ENCODE measurements around the gene SRC.

SRC gene

DNA sequence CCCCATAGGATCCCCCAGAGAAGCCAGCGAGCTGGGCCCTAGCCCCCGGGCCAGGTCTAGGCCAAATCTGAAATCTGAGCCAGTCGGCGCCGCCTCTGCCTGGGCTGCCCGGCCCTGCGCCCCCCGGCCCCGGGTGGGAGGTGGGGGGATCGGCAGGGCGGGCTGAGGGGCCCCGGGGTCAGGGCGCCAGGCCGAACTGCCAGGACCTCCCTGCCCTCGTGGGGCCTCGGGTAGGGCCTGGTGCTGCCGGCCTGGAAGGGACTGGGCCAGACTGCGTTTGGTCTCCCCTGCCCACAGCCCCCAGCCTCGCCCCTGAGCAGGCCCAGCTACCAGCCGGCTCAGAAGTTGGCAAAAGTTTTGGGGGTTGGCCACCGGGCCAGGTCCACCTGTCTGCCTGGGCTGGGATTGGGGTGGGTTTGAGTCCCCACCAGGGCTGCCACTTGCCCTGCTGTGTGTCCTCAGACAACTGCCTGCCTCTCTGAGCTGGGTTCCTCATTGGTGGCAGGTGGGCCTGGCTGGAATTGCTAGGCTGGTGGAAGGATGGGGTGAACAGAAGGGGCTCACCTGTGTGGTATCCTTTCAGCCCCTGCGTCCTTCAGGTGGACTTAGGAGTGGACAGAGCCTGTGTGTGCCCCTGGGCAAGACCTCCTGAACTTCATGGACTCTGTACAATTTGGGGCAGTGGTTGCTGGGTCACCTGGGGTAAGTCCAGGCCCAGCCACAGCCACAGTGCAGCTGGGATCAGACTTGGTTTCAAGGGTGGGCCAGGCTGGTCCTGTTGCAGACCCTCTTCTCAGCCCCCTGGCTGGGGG, 801 bp downstream of the SRC start:
- TF ChIP-seq SPI1 (IDR thresholded peaks at IDR 0.05; ENCODE audit: borderline replicate concordance, low read depth) (no peak), POLR2AphosphoS5 (IDR thresholded peaks at IDR 0.05; ENCODE audit: low read depth) (no peak), CTCF (IDR thresholded peaks at IDR 0.05; ENCODE audit: insufficient read depth, low read length) (no peak), REST (IDR thresholded peaks at IDR 0.05; ENCODE audit: insufficient replicate concordance, low read depth) (no peak), GABPA (IDR thresholded peaks at IDR 0.05; ENCODE audit: low read depth) (no peak)
- H3K27ac ChIP-seq (replicated peaks): no peak overlapping the region
- H3K27me3 ChIP-seq (ENCODE audit: insufficient read depth, poor library complexity, severe bottlenecking): no peaks in the 10 kb centered on the region
- no peak for DNase-seq (ENCODE audit: low read depth in 1 of 2, low spot score in 1 of 2)
- no peak overlapping the region for H3K4me3 ChIP-seq (replicated peaks; ENCODE audit: insufficient read depth, low read length)

DNA sequence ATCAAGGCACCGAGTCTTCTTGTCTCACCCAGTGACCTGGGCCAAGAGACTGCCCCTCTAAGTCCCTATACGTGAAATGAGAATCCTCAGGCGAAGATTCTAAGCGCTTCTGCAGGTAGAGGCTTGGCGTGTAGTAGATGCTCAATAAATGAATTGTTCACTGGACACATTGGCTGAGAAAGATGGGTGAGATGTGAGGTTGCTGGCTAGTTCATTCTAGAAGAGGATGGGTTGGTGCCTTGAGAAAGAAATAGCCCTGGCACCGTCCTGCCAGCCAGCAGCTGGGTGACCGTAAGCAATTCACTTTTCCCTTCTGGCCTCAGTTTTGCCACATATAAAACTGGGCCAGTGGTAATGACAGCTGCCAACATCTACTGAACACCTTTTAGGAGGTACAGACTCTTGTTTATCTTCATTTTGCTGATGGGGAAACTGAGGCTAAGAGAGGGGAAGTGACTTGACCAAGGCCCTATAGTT, 1.4 kb downstream of the SRC start:
- DNase-seq (ENCODE audit: low read depth in 1 of 2, low spot score in 1 of 2): no peak
- Histone ChIP-seq H3K4me3 (replicated peaks; ENCODE audit: insufficient read depth, low read length) (no peak overlapping the region), H3K27me3 (ENCODE audit: insufficient read depth, poor library complexity, severe bottlenecking) (no peaks in the 10 kb centered on the region), H3K27ac (replicated peaks) (no peak overlapping the region)
- TF ChIP-seq GABPA (IDR thresholded peaks at IDR 0.05; ENCODE audit: low read depth): no peak
- no peak for TF ChIP-seq CTCF (IDR thresholded peaks at IDR 0.05; ENCODE audit: insufficient read depth, low read length)
- TF ChIP-seq REST (IDR thresholded peaks at IDR 0.05; ENCODE audit: insufficient replicate concordance, low read depth): no peak
- no peak for TF ChIP-seq POLR2AphosphoS5 (IDR thresholded peaks at IDR 0.05; ENCODE audit: low read depth)
- no peak for TF ChIP-seq SPI1 (IDR thresholded peaks at IDR 0.05; ENCODE audit: borderline replicate concordance, low read depth)

DNA sequence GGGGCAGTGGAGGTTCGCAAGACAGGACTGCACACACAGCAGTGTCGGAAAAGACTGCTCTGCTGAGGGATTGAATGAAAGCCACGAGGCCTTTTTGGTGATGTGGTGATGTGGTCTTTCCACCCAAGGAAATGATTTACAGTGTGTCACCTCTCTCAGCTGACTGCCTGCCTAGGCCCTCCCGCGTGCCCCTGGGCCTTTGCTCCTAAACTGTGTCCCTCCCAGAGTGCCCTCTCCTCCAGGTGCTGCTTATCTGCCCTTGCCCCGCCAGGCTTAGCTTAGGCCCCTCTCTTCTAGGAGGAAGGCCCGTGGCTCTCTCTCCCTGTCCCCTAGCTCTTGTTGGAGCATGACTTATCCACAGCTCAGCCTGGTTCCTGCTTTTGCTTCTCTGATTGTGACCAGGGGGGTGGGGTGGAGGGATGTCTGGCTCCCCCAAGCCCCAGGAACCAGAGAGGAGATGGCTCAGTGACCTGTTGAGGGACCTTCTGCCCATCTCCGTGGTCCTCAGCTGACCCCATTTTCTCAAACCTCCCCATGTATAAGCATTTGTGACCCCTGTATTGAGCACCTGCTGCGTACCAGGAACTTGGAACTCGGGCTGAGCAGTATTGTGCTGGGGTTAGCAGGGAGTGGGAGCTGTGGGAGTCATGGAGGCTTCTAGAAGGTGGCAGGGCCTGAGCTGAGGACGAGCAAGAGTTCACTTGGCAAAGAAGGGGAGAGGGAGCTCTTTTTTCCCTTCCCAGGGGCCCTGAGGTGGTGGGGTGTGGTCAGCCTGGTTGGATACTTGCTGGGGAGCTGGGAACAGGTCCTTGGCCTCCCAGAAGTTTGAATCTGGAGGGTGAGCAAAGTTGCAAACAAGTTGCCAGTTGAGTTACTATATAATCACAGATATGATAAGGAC, 2.2 kb downstream of the SRC start:
- no peak for DNase-seq (ENCODE audit: low read depth in 1 of 2, low spot score in 1 of 2)
- TF ChIP-seq SPI1 (IDR thresholded peaks at IDR 0.05; ENCODE audit: borderline replicate concordance, low read depth): no peak
- TF ChIP-seq CTCF (IDR thresholded peaks at IDR 0.05; ENCODE audit: insufficient read depth, low read length): no peak
- TF ChIP-seq REST (IDR thresholded peaks at IDR 0.05; ENCODE audit: insufficient replicate concordance, low read depth): no peak
- TF ChIP-seq POLR2AphosphoS5 (IDR thresholded peaks at IDR 0.05; ENCODE audit: low read depth): no peak
- TF ChIP-seq GABPA (IDR thresholded peaks at IDR 0.05; ENCODE audit: low read depth): no peak
- no peak overlapping the region for H3K27ac ChIP-seq (replicated peaks)
- H3K4me3 ChIP-seq (replicated peaks; ENCODE audit: insufficient read depth, low read length): no peak overlapping the region
- H3K27me3 ChIP-seq (ENCODE audit: insufficient read depth, poor library complexity, severe bottlenecking): no peaks in the 10 kb centered on the region

Measured in HL-60 (cell line).